RWPE2 (cell line): ENCODE measurements around the gene PTPRN2.

Experiments used
- ATAC-seq: fragments of 200-7000 bp; cut with Tn5 transposase; 3 replicates; pipeline ENCODE4 v1.9.1; 2021; ENCODE audit warnings: low read depth
- DNase-seq: peaks from one replicate; pipeline ENCODE4 v3.0.0-alpha.2; 2020; ENCODE audit warnings: low spot score
- H3K27ac ChIP-seq: fragments of 450-650 bp; 2 replicates; pipeline ENCODE4 v1.5.1; 2017; ENCODE audit warnings: mild to moderate bottlenecking; ENCODE audit not compliant: poor library complexity, severe bottlenecking
- H3K27me3 ChIP-seq: fragments of 250-450 bp; sonication (Bioruptor Pico); 2 replicates; pipeline ENCODE4 v1.5.1; 2021; ENCODE audit warnings: mild to moderate bottlenecking, moderate library complexity; ENCODE audit not compliant: insufficient read depth, poor library complexity, severe bottlenecking
- H3K36me3 ChIP-seq: fragments of 250-450 bp; sonication (Bioruptor Pico); 2 replicates; pipeline ENCODE4 v1.5.1; 2020; ENCODE audit warnings: low read depth, mild to moderate bottlenecking, moderate library complexity
- H3K4me1 ChIP-seq: fragments of 250-450 bp; sonication (Bioruptor Pico); 2 replicates; pipeline ENCODE4 v1.5.1; 2021; ENCODE audit warnings: mild to moderate bottlenecking, moderate library complexity; ENCODE audit not compliant: insufficient read depth, poor library complexity, severe bottlenecking
- H3K4me3 ChIP-seq: fragments of 250-450 bp; sonication (Bioruptor Pico); 2 replicates; pipeline ENCODE4 v1.5.1; 2021; ENCODE audit warnings: mild to moderate bottlenecking, moderate library complexity; ENCODE audit not compliant: severe bottlenecking
- H3K9me3 ChIP-seq: fragments of 250-450 bp; sonication (Bioruptor Pico); 2 replicates; pipeline ENCODE4 v1.5.1; 2021; ENCODE audit warnings: mild to moderate bottlenecking, moderate library complexity; ENCODE audit not compliant: severe bottlenecking
- TF ChIP-seq, protein P1 (sequence below): fragments of 450-650 bp; IDR thresholded peaks from one replicate; pipeline ENCODE4 v1.5.1; 2017; ENCODE audit warnings: mild to moderate bottlenecking, moderate library complexity; ENCODE audit not compliant: poor library complexity, severe bottlenecking

PTPRN2 gene

DNA sequence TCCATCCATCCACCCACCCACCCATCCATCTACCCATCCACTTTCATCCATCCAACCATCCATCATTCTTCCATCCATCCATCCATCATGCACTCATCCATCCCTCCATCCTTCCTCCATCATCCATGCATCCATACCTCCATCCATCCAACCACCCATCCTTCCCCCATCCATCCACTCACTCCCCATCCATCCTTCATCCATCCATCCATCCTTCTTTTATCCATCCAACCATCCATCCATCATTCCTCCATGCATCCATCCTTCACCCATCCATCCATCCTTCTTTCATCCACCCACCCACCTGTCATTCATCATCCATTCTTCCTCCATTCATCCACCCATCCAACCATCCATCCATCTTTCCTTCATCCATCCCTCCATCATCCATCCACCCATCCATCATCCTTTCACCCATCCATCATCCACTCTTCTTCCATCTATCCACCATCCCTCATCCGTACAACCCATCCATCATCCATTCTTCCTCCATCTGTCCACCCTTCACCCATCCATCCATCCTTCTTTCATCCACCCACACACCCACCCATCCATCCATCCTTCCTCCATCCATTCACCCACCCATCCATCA is 822.6 kb downstream of the PTPRN2 start:
- no peak overlapping the region for H3K4me3 ChIP-seq
- no peak for DNase-seq

DNA sequence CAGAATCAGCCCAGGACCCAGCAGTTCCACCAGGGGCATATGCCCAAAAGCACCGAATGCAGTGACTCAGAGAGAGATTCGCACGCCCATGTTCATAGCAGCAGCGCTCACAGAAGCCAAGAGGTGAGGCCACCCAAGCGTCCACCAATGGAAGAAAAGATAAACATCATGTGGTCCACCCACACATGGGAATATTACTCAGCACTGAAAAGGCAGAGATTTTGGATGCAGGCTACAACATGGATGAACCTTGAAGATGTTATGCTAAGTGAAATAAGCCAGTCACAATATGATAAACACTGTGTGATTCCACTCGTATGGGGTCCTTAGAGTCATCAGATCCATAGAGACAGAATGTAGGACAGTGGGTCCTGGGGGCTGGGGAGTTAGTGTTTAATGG is 823.4 kb downstream of the PTPRN2 start:
- ATAC-seq (no peak), DNase-seq (no peak)
- no peaks in the 10 kb centered on the region for H3K36me3 ChIP-seq
- no peak overlapping the region for H3K4me3 ChIP-seq
- no peaks in the 10 kb centered on the region for H3K4me1 ChIP-seq
- TF ChIP-seq, protein P1, sequence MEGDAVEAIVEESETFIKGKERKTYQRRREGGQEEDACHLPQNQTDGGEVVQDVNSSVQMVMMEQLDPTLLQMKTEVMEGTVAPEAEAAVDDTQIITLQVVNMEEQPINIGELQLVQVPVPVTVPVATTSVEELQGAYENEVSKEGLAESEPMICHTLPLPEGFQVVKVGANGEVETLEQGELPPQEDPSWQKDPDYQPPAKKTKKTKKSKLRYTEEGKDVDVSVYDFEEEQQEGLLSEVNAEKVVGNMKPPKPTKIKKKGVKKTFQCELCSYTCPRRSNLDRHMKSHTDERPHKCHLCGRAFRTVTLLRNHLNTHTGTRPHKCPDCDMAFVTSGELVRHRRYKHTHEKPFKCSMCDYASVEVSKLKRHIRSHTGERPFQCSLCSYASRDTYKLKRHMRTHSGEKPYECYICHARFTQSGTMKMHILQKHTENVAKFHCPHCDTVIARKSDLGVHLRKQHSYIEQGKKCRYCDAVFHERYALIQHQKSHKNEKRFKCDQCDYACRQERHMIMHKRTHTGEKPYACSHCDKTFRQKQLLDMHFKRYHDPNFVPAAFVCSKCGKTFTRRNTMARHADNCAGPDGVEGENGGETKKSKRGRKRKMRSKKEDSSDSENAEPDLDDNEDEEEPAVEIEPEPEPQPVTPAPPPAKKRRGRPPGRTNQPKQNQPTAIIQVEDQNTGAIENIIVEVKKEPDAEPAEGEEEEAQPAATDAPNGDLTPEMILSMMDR: no peak
- peaks cover 3% of the 10 kb centered on the region for H3K9me3 ChIP-seq
- H3K27me3 ChIP-seq: no peaks in the 10 kb centered on the region
- no peak overlapping the region for H3K27ac ChIP-seq

More for the DNA sequence above, 822.6 kb downstream of the PTPRN2 start:
- TF ChIP-seq, protein P1: no peak
- Histone ChIP-seq H3K27me3 (no peaks in the 10 kb centered on the region), H3K4me1 (no peaks in the 10 kb centered on the region), H3K9me3 (peaks cover 3% of the 10 kb centered on the region), H3K27ac (no peak overlapping the region), H3K36me3 (no peaks in the 10 kb centered on the region)
- ATAC-seq: no peak

DNA sequence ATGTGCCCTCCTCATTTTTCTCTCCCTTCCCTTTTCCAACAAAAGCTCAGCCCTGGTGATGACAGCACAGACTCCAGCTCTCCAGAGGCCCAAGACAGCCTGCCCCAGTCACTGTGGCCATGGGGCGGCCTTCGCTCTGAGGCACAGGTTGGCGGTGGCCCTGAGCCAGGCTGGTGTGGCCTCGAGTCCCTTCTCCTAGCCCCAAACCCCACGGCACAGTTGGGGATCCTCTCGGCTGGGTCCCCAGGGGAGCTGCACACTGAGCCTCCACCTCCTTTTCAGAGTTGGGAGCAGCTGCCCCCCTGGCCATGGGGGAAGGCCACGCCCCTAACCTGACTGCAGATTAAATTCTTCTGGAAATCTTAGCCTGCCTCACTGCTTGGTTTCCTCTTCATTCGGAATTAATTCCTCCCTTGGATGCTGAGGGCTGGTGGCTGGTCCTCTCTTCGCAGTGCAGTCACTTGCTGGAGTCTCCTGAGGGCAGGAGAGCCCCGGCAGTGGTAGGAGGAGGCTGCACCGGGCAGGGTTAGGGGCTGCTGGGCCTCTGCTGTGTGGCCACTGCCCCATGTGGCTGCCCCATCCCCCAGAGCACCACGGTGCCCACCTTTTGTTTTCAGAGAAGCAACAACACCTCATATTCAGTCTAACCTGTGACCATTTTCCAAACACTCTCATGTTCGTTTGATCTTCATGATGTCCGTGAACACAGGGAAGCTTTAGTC is 824.2 kb downstream of the PTPRN2 start:
- Histone ChIP-seq H3K27ac (no peak overlapping the region), H3K9me3 (peaks cover 3% of the 10 kb centered on the region), H3K4me3 (no peak overlapping the region), H3K27me3 (no peaks in the 10 kb centered on the region), H3K36me3 (no peaks in the 10 kb centered on the region), H3K4me1 (no peaks in the 10 kb centered on the region)
- no peak for DNase-seq
- no peak for ATAC-seq
- TF ChIP-seq, protein P1: no peak

DNA sequence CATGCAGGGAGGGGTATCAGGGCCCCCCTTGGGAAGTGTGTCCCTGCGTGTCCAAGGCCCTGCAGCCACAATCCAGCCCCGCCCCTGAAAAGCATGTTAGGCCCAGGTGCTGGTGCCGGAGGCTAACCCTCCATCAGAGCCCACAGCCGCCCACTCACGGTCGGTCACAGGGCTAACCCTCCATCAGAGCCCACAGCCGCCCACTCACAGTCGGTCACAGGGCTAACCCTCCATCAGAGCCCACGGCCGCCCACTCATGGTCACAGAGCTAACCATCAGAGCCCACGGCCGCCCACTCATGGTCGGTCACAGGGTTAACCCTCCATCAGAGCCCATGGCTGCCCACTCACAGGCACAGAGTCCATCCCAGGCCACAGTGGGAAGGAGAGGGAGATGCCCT is 824.8 kb downstream of the PTPRN2 start:
- ATAC-seq (no peak), DNase-seq (no peak)
- H3K27me3 ChIP-seq: no peaks in the 10 kb centered on the region
- H3K4me1 ChIP-seq: no peaks in the 10 kb centered on the region
- H3K4me3 ChIP-seq: no peak overlapping the region
- peaks cover 3% of the 10 kb centered on the region for H3K9me3 ChIP-seq
- TF ChIP-seq, protein P1: no peak
- no peaks in the 10 kb centered on the region for H3K36me3 ChIP-seq
- H3K27ac ChIP-seq: no peak overlapping the region

DNA sequence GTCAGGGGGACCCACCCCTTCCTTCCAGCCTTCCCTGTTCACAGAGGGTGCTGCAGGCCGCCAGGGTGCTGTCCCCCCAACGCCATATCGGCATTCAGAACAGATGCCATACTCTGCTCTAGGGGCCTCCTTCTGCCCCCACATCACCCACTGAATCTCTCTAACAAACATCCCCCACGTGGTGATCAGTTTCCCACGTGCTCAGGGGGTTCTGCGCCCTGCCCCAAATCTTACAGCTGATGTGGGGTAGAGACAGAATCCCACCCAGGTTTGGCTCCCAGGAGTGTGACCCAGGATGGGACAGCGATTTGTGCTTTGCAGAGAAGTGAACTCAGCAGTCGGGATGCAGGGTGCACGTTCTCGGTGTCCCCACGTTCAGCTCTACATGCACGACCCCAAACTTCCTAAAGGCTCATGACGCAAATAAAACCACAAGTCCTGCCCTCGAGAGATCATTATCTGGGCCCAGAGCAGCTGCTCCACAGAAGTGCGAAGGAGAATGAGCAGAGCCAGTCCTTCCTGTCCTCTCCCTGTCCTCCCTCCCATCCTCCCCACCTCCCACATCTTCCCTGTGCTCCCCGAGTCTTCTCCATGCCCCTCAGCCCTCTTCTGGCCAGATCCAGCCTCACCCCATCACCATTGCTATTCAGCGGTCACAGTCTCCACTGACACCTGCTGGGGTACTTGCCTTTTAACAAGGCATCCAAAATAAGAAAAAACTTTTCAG is 827.5 kb downstream of the PTPRN2 start:
- ATAC-seq (no peak), DNase-seq (no peak)
- peaks cover 3% of the 10 kb centered on the region for H3K9me3 ChIP-seq
- no peaks in the 10 kb centered on the region for H3K36me3 ChIP-seq
- H3K4me3 ChIP-seq: no peak overlapping the region
- H3K4me1 ChIP-seq: no peaks in the 10 kb centered on the region
- no peak overlapping the region for H3K27ac ChIP-seq
- no peaks in the 10 kb centered on the region for H3K27me3 ChIP-seq
- TF ChIP-seq, protein P1: no peak
